Muscle layer of colon (tissue), 2 donors: ENCODE measurements around the gene LAMA3.

ENCODE experiments used
- H3K27ac ChIP-seq: one replicate; pipeline ENCODE4 v1.7.0; 2013; ENCODE audit warnings: low read depth, mild to moderate bottlenecking, low read length, moderate library complexity
- H3K27me3 ChIP-seq, 2 donors: one replicate each; pipeline ENCODE4 v1.7.0; 2013; ENCODE audit warnings: low read length in 2 of 2, mild to moderate bottlenecking in 2 of 2; ENCODE audit not compliant: insufficient read depth in 2 of 2, control insufficient read depth in 1 of 2
- H3K36me3 ChIP-seq: one replicate; pipeline ENCODE4 v1.7.0; 2013; ENCODE audit warnings: mild to moderate bottlenecking, low read length; ENCODE audit not compliant: insufficient read depth
- H3K4me1 ChIP-seq: one replicate; pipeline ENCODE4 v1.7.0; 2013; ENCODE audit warnings: mild to moderate bottlenecking, low read length; ENCODE audit not compliant: insufficient read depth
- H3K4me3 ChIP-seq, 2 donors: one replicate each; pipeline ENCODE4 v1.7.0; 2013; ENCODE audit warnings: low read length in 2 of 2, low read depth in 1 of 2, mild to moderate bottlenecking in 1 of 2, moderate library complexity in 1 of 2
- H3K9ac ChIP-seq: one replicate; pipeline ENCODE4 v1.7.0; 2013; ENCODE audit warnings: low read length
- H3K9me3 ChIP-seq: one replicate; pipeline ENCODE4 v1.7.0; 2013; ENCODE audit warnings: mild to moderate bottlenecking, low read length
- donor health status: abdominal sarcoma.
- donor health status: Adenocarcinoma of cecum.

Gene LAMA3

GRCh38 chr18:23972453-23972852 is 283.2 kb downstream of the LAMA3 start:
- Histone ChIP-seq H3K4me3 (no peak overlapping the region), H3K9ac (no peak overlapping the region), H3K27ac (no peak overlapping the region), H3K4me1 (no peaks in the 10 kb centered on the region), H3K27me3 (no peaks in the 10 kb centered on the region), H3K9me3 (no peaks in the 10 kb centered on the region), H3K36me3 (no peaks in the 10 kb centered on the region)

DNA sequence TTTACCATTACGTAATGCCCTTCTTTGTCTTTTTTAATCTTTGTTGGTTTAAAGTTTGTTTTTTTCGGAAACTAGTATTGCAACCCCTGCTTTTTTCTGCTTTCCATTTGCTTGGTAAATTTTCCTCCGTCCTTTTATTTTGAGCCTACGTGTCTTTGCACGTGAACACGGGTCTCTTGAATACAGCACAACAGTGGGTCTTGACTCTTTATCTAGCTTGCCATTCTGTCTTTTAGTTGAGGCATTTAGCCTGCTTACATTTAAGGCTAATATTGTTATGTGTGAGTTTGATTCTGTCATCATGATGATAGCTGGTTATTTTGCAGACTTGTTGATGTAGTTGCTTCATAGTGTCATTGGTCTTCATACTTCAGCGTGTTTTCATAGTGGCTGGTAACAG is 287.9 kb downstream of the LAMA3 start:
- Histone ChIP-seq H3K9ac (no peak overlapping the region), H3K27me3 (no peaks in the 10 kb centered on the region), H3K27ac (no peak overlapping the region), H3K36me3 (no peaks in the 10 kb centered on the region), H3K4me3 (no peak overlapping the region), H3K9me3 (no peaks in the 10 kb centered on the region), H3K4me1 (peaks cover 11% of the 10 kb centered on the region)

DNA sequence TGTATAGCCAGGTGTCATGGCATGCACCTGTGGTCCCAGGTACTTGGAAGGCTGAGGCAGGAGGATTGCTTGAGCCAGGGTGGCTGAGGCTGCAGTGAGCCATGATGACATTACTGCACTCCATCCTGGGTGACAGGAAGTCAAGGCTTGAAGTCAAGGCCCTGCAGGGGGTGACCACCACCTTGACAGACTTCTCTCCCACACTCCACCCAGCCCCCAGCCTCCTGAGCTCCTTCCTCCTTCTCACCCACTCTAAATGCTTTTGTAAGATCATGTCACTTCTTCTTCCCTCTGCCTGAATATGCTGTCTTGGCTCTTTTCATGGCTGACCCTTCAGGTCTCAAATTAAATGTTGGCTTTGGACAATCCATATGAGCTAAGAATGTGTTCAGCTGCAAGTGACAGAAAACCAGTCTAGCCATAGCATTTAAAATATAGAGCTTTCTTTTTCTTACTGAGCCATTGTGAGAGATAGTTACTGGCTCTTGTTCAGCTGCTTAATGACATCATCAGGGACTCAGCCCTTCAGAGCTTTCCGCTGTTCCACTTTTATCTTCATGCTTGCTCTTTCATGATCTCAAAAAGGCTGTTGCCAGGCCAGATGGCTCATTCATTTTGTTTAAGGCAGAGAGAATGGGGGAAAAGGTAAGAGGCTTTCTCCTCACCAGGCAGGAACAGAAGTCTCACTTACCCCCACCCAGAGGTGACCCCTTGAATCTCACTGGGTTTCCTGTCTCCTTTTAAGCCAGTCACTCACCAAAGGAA is 288.6 kb downstream of the LAMA3 start:
- H3K9ac ChIP-seq: no peak overlapping the region
- no peak overlapping the region for H3K4me3 ChIP-seq
- H3K27ac ChIP-seq: no peak overlapping the region
- H3K4me1 ChIP-seq: peaks cover 19% of the 10 kb centered on the region
- H3K9me3 ChIP-seq: no peaks in the 10 kb centered on the region
- H3K27me3 ChIP-seq: no peaks in the 10 kb centered on the region
- no peaks in the 10 kb centered on the region for H3K36me3 ChIP-seq

DNA sequence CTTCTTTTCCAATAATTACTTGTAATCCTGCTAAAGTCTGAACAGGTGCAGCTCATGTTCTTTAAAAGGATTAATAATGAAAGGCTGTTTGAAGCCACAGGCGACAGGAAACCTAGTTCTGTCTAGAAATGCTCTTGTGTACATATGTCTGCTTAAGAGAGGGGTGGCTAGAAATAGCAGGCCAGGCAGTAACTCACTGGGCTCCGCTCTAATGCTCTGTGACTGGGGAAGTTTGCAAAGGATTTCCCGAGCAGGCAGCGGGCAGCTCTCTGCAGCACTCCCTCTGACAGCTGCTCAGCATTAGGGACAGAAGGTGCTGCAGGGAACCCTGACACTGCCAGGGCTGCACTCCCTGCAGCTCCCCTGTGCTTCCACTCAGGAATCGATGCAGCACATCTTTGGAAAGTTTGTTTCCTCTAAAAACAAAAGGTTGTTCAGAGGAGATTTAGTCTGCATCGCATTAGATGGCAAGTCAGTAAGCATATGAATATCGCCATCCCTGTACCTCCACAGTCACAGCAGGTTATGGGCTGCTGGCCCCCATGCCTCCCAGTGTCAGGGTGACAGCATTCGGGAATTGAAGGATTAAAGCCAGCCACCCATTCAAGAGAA is 292.2 kb downstream of the LAMA3 start:
- Histone ChIP-seq H3K4me1 (peaks cover 19% of the 10 kb centered on the region), H3K9ac (no peak overlapping the region), H3K27ac (peak overlapping the region; percentile 70), H3K36me3 (no peaks in the 10 kb centered on the region), H3K27me3 (no peaks in the 10 kb centered on the region), H3K4me3 (peak overlapping the region in 1 of 2 donors; percentile 24), H3K9me3 (no peaks in the 10 kb centered on the region)

DNA sequence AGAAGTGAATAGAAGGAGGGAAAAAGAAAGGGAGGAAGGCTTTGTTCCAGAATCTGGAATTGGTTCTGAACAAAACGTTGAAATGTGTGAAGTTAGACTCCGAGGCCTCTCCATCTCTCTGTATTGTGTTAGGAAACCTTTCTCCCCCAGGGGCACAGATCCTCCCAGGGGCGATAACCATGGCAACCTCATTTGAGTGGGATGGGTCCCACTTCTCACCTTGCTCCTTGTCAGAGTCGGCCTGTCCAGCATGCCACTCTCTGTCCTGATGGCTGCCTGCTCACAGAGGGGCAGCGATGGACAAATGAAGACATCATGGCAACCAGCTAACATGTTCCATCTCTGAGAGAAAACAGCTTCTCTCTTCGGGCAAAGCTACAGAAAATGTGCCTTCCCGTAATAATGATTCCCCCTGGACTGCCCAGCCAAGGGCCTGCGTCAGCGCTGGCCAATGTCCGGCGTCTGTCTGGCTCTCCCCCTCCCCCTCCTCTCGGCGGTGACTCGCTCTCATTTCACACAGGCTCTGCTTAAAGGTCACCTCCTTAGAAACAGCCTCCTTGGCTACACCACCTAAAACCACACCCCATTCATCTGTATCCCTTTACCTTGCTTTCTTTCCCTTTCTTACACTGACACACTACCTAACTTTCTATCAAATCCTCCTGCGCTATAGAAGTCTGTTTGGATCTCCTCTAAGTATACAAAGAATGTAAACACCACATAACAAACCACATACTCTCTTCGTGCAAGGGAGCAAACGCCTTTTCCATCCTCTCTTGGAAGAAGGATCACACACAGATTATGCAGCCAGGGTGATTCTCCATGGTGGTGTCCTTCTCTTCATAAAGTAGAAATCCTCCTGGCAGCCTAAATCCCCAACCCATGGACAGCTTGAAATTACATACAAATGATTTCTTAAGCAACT is 293.2 kb downstream of the LAMA3 start:
- H3K9me3 ChIP-seq: no peaks in the 10 kb centered on the region

GRCh38 chr18:23983112-23983511 is 293.9 kb downstream of the LAMA3 start:
- Histone ChIP-seq H3K4me3 (no peak overlapping the region), H3K9me3 (no peaks in the 10 kb centered on the region), H3K36me3 (no peaks in the 10 kb centered on the region), H3K27ac (peak overlapping the region; percentile 47), H3K27me3 (no peaks in the 10 kb centered on the region), H3K9ac (no peak overlapping the region), H3K4me1 (peaks cover 19% of the 10 kb centered on the region)

More for the DNA sequence above, 293.2 kb downstream of the LAMA3 start:
- Histone ChIP-seq H3K36me3 (no peaks in the 10 kb centered on the region), H3K27ac (peak overlapping the region; percentile 70), H3K4me1 (peaks cover 19% of the 10 kb centered on the region), H3K9ac (peak overlapping the region; percentile 28), H3K27me3 (no peaks in the 10 kb centered on the region), H3K4me3 (peak overlapping the region; percentile 12 to 24)

DNA sequence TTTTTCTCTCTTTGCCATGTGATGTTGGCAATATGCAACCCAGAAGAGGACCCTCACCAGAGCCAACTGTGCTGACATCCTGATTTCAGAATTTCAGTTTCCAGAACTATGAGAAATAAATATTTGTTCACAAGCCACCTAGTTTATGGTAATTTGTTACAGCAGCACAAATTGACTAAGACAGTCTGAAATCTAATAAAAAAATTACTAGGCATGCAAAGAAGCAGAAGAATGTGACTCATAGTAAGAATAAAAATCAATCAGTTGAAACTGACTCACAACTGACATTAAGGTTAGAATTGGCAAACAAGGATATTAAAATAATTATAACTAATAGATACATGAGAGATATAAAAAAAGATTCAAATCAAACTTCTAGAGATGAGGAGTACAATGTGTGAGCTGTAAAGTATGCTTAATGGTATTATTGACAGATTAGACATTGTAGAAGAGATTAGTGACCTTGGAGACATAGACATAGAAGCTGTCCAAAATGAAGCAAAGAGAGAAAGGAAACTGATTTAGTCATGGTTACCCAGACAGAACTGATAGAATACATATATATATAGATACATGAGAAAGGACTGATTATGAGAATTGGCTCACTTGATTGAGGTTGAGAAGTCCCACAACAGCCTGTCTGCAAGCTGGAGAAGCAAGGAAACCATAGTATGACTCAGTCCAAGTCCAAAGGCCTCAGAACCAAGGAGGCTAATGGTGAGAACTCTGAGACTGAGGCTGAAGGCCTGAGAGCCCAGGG is 297.5 kb downstream of the LAMA3 start:
- Histone ChIP-seq H3K9me3 (no peaks in the 10 kb centered on the region), H3K27ac (no peak overlapping the region), H3K36me3 (no peaks in the 10 kb centered on the region), H3K4me3 (no peak overlapping the region), H3K4me1 (peaks cover 12% of the 10 kb centered on the region), H3K27me3 (no peaks in the 10 kb centered on the region), H3K9ac (no peak overlapping the region)

DNA sequence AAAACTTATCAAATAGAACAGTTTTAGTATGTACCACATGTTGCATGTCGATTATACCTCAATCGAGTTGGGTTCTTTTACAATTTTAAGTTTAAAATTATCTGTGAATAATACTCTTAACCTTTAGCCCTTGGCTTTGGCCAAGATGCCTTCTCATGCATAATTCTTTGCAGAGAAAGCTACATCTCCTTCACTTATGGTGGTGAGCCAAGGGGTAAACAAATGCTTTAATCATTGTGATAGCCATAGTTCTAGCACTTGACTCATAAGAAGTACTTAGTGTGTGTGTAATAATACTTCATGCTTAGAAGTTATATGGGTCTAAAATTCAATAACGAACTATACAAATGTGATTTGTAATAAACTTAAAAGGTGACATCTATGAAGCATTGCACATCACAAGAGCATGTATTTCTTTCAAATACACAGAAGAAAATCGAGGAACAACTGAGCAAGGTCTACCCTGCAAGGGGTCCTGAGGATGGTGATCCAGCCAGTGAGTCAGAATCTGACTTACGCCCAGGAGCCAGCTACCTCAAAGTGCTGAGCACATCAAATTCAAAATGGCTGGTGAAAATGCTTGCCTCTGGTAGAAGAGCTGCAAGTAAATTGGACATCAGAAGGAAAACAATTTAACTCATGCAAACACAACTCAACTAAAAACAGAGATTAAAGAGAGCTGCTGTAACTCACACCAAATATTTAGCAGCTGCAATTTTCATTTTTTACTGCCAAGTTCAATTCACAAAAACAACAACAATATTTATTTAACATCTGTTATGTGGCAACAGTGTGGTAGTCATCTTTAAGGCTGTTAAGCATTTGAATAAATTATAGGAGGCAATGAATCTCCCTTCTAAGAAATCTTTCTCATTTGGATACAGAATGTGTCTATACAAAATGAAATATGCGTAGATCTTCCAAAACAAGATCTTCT is 301.5 kb downstream of the LAMA3 start:
- no peaks in the 10 kb centered on the region for H3K27me3 ChIP-seq
- H3K27ac ChIP-seq: no peak overlapping the region
- H3K36me3 ChIP-seq: no peaks in the 10 kb centered on the region

DNA sequence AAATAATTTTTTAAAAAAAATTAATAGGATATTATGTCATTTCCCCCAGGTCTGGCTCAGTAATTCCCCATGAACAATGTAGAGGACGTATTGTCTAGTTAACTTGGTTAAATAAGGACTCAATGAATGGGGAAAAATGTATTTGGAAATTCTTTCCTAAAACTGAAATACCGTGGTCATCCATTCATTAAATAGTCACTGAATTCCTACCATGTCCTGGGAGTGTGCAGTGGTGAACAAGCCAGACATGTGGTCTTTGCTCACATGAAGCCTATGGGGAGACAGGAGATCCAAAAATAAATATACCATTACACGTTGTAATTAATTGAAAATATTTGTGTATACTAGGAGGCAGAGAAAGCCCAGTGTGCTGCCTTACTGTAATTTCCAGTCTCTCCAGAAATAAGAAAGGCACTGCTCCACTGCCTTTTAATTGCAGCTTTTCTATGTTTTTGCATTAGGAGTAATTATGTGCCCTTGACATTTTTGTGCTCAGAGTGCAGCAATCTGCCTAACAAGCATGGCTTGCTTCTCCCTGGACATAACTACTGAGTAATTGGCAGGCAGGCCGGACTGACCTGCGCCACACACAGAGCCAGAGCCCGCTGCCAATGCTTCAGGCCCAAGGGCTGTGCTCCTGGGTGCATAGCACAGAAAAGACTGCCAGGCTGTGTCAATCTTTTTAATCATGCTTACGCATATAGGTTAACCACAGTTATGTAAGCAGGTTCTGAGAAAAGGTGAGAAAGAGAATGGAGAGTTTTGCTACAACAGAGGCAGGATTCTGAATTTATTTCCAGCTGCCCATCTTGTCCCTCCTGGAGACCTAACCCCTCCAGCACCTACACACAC is 303.1 kb downstream of the LAMA3 start:
- no peak overlapping the region for H3K27ac ChIP-seq

More for the DNA sequence above, 301.5 kb downstream of the LAMA3 start:
- Histone ChIP-seq H3K4me1 (peaks cover 13% of the 10 kb centered on the region), H3K4me3 (no peak overlapping the region), H3K9ac (no peak overlapping the region), H3K9me3 (no peaks in the 10 kb centered on the region)

GRCh38 chr18:23992941-23993280 is 303.7 kb downstream of the LAMA3 start:
- Histone ChIP-seq H3K4me1 (peaks cover 13% of the 10 kb centered on the region), H3K27ac (no peak overlapping the region), H3K27me3 (no peaks in the 10 kb centered on the region), H3K9me3 (no peaks in the 10 kb centered on the region), H3K4me3 (no peak overlapping the region), H3K9ac (no peak overlapping the region), H3K36me3 (no peaks in the 10 kb centered on the region)

More for the DNA sequence above, 303.1 kb downstream of the LAMA3 start:
- Histone ChIP-seq H3K4me3 (no peak overlapping the region), H3K4me1 (peaks cover 13% of the 10 kb centered on the region), H3K27me3 (no peaks in the 10 kb centered on the region), H3K9me3 (no peaks in the 10 kb centered on the region), H3K9ac (no peak overlapping the region), H3K36me3 (no peaks in the 10 kb centered on the region)
